ENCODE data around the gene SNX21. TPM values are rescaled to one million over a fixed set of nuclear protein-coding genes. Genes with fewer than 3 reads are reported as not detected.

SNX21 gene
- total RNA-seq, 1 donor from 2014 or later, result 25.6 TPM

- no peak for TF ChIP-seq CTCF (IDR thresholded peaks at IDR 0.05)
- DNase-seq (ENCODE audit: extremely low spot score, unreplicated experiment), result no peak
- H3K27me3 Mint-ChIP-seq (ENCODE audit: unreplicated experiment), result no peaks in the 10 kb centered on the region
- peaks cover 24% of the 10 kb centered on the region for H3K36me3 Mint-ChIP-seq (ENCODE audit: unreplicated experiment)
- H3K4me3 Mint-ChIP-seq (ENCODE audit: unreplicated experiment), result no peak overlapping the region
- H3K4me1 Mint-ChIP-seq (ENCODE audit: unreplicated experiment), result peaks cover 1% of the 10 kb centered on the region
- no peaks in the 10 kb centered on the region for H3K9me3 Mint-ChIP-seq (ENCODE audit: unreplicated experiment)
- H3K27ac Mint-ChIP-seq (ENCODE audit: unreplicated experiment), result peak overlapping the region; percentile 23
These were observed 8.7 kb downstream of the SNX21 start for GRCh38 chr20:45842169-45842812.

GRCh38 chr20:45843506-45843905, 9.9 kb downstream of the SNX21 start:
- no peaks in the 10 kb centered on the region for H3K27me3 Mint-ChIP-seq (ENCODE audit: unreplicated experiment)
- H3K36me3 Mint-ChIP-seq (ENCODE audit: unreplicated experiment), result peaks cover 24% of the 10 kb centered on the region
- H3K4me1 Mint-ChIP-seq (ENCODE audit: unreplicated experiment), result peaks cover 1% of the 10 kb centered on the region
- H3K27ac Mint-ChIP-seq (ENCODE audit: unreplicated experiment), result no peak overlapping the region
- no peaks in the 10 kb centered on the region for H3K9me3 Mint-ChIP-seq (ENCODE audit: unreplicated experiment)
- no peak for DNase-seq (ENCODE audit: extremely low spot score, unreplicated experiment)
- no peak overlapping the region for H3K4me3 Mint-ChIP-seq (ENCODE audit: unreplicated experiment)
- no peak for TF ChIP-seq CTCF (IDR thresholded peaks at IDR 0.05)

- H3K4me3 Mint-ChIP-seq (ENCODE audit: unreplicated experiment), result no peak overlapping the region
These were observed 11.9 kb downstream of the SNX21 start for GRCh38 chr20:45845452-45845851.

GRCh38 chr20:45848421-45848820, 14.8 kb downstream of the SNX21 start:
- no peak for TF ChIP-seq CTCF (IDR thresholded peaks at IDR 0.05)
- Mint-ChIP-seq H3K9me3 (ENCODE audit: unreplicated experiment) (no peaks in the 10 kb centered on the region), H3K27ac (ENCODE audit: unreplicated experiment) (no peak overlapping the region), H3K27me3 (ENCODE audit: unreplicated experiment) (no peaks in the 10 kb centered on the region), H3K4me1 (ENCODE audit: unreplicated experiment) (no peaks in the 10 kb centered on the region), H3K4me3 (ENCODE audit: unreplicated experiment) (no peak overlapping the region), H3K36me3 (ENCODE audit: unreplicated experiment) (peaks cover 22% of the 10 kb centered on the region)
- no peak for DNase-seq (ENCODE audit: extremely low spot score, unreplicated experiment)

More at GRCh38 chr20:45845452-45845851, 11.9 kb downstream of the SNX21 start:
- H3K36me3 Mint-ChIP-seq (ENCODE audit: unreplicated experiment), result peaks cover 28% of the 10 kb centered on the region
- no peak overlapping the region for H3K27ac Mint-ChIP-seq (ENCODE audit: unreplicated experiment)
- no peak for DNase-seq (ENCODE audit: extremely low spot score, unreplicated experiment)
- H3K27me3 Mint-ChIP-seq (ENCODE audit: unreplicated experiment), result no peaks in the 10 kb centered on the region
- no peak for TF ChIP-seq CTCF (IDR thresholded peaks at IDR 0.05)
- peaks cover 1% of the 10 kb centered on the region for H3K4me1 Mint-ChIP-seq (ENCODE audit: unreplicated experiment)
- H3K9me3 Mint-ChIP-seq (ENCODE audit: unreplicated experiment), result no peaks in the 10 kb centered on the region

GRCh38 chr20:45848969-45849582, 15.5 kb downstream of the SNX21 start:
- Mint-ChIP-seq H3K27ac (ENCODE audit: unreplicated experiment) (no peak overlapping the region), H3K4me3 (ENCODE audit: unreplicated experiment) (no peak overlapping the region), H3K36me3 (ENCODE audit: unreplicated experiment) (peaks cover 20% of the 10 kb centered on the region), H3K9me3 (ENCODE audit: unreplicated experiment) (no peaks in the 10 kb centered on the region), H3K4me1 (ENCODE audit: unreplicated experiment) (no peaks in the 10 kb centered on the region), H3K27me3 (ENCODE audit: unreplicated experiment) (no peaks in the 10 kb centered on the region)
- no peak for TF ChIP-seq CTCF (IDR thresholded peaks at IDR 0.05)
- DNase-seq (ENCODE audit: extremely low spot score, unreplicated experiment), result no peak

Data from osteocyte (in vitro differentiated cells).